Measurements from ENCODE around the gene PARP9. TPM values are rescaled to one million over a fixed set of nuclear protein-coding genes. Genes with fewer than 3 reads are reported as not detected.

Gene PARP9
- total and polyA plus RNA-seq, 2 of the 13 experiments (the other 11 are each of a cell fraction or from before 2014, with no cell fraction given) = 6.5 to 10.6 TPM

GRCh38 chr3:122587572-122587971, 23.5 kb upstream of the PARP9 start (continued):
- TF ChIP-seq, protein P1, sequence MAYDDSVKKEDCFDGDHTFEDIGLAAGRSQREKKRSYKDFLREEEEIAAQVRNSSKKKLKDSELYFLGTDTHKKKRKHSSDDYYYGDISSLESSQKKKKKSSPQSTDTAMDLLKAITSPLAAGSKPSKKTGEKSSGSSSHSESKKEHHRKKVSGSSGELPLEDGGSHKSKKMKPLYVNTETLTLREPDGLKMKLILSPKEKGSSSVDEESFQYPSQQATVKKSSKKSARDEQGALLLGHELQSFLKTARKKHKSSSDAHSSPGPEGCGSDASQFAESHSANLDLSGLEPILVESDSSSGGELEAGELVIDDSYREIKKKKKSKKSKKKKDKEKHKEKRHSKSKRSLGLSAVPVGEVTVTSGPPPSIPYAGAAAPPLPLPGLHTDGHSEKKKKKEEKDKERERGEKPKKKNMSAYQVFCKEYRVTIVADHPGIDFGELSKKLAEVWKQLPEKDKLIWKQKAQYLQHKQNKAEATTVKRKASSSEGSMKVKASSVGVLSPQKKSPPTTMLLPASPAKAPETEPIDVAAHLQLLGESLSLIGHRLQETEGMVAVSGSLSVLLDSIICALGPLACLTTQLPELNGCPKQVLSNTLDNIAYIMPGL (CRISPR knock-in tag; IDR thresholded peaks at IDR 0.05; ENCODE audit: borderline replicate concordance in 1 of 2, low read depth in 1 of 2) = no peak
- TF ChIP-seq, protein P2, sequence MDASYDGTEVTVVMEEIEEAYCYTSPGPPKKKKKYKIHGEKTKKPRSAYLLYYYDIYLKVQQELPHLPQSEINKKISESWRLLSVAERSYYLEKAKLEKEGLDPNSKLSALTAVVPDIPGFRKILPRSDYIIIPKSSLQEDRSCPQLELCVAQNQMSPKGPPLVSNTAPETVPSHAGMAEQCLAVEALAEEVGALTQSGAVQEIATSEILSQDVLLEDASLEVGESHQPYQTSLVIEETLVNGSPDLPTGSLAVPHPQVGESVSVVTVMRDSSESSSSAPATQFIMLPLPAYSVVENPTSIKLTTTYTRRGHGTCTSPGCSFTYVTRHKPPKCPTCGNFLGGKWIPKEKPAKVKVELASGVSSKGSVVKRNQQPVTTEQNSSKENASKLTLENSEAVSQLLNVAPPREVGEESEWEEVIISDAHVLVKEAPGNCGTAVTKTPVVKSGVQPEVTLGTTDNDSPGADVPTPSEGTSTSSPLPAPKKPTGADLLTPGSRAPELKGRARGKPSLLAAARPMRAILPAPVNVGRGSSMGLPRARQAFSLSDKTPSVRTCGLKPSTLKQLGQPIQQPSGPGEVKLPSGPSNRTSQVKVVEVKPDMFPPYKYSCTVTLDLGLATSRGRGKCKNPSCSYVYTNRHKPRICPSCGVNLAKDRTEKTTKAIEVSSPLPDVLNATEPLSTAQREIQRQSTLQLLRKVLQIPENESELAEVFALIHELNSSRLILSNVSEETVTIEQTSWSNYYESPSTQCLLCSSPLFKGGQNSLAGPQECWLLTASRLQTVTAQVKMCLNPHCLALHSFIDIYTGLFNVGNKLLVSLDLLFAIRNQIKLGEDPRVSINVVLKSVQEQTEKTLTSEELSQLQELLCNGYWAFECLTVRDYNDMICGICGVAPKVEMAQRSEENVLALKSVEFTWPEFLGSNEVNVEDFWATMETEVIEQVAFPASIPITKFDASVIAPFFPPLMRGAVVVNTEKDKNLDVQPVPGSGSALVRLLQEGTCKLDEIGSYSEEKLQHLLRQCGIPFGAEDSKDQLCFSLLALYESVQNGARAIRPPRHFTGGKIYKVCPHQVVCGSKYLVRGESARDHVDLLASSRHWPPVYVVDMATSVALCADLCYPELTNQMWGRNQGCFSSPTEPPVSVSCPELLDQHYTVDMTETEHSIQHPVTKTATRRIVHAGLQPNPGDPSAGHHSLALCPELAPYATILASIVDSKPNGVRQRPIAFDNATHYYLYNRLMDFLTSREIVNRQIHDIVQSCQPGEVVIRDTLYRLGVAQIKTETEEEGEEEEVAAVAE (CRISPR knock-in tag; IDR thresholded peaks at IDR 0.05; ENCODE audit: borderline replicate concordance) = no peak
- TF ChIP-seq ZNF136 (CRISPR knock-in tag; IDR thresholded peaks at IDR 0.05; ENCODE audit: low read depth) = no peak
- no peak for TF ChIP-seq ZNF234 (CRISPR knock-in tag; conservative IDR thresholded peaks at IDR 0.05)
- no peak for TF ChIP-seq CHD2 (IDR thresholded peaks at IDR 0.05; ENCODE audit: low read depth, low read length)
- TF ChIP-seq, protein P3, sequence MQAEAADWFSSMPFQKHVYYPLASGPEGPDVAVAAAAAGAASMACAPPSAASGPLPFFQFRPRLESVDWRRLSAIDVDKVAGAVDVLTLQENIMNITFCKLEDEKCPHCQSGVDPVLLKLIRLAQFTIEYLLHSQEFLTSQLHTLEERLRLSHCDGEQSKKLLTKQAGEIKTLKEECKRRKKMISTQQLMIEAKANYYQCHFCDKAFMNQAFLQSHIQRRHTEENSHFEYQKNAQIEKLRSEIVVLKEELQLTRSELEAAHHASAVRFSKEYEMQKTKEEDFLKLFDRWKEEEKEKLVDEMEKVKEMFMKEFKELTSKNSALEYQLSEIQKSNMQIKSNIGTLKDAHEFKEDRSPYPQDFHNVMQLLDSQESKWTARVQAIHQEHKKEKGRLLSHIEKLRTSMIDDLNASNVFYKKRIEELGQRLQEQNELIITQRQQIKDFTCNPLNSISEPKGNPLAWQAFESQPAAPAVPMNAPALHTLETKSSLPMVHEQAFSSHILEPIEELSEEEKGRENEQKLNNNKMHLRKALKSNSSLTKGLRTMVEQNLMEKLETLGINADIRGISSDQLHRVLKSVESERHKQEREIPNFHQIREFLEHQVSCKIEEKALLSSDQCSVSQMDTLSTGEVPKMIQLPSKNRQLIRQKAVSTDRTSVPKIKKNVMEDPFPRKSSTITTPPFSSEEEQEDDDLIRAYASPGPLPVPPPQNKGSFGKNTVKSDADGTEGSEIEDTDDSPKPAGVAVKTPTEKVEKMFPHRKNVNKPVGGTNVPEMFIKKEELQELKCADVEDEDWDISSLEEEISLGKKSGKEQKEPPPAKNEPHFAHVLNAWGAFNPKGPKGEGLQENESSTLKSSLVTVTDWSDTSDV (CRISPR knock-in tag; IDR thresholded peaks at IDR 0.05) = no peak
- no peak for TF ChIP-seq ZBTB7B (CRISPR knock-in tag; IDR thresholded peaks at IDR 0.05)
- TF ChIP-seq, protein P4, sequence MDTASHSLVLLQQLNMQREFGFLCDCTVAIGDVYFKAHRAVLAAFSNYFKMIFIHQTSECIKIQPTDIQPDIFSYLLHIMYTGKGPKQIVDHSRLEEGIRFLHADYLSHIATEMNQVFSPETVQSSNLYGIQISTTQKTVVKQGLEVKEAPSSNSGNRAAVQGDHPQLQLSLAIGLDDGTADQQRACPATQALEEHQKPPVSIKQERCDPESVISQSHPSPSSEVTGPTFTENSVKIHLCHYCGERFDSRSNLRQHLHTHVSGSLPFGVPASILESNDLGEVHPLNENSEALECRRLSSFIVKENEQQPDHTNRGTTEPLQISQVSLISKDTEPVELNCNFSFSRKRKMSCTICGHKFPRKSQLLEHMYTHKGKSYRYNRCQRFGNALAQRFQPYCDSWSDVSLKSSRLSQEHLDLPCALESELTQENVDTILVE (CRISPR knock-in tag; IDR thresholded peaks at IDR 0.05) = no peak
- TF ChIP-seq ZNF556 (CRISPR knock-in tag; IDR thresholded peaks at IDR 0.05; ENCODE audit: borderline replicate concordance) = no peak
- no peak for TF ChIP-seq CHCHD3 (CRISPR knock-in tag; IDR thresholded peaks at IDR 0.05)
